Measurements from ENCODE around the gene CPN1.

CPN1 gene

DNA sequence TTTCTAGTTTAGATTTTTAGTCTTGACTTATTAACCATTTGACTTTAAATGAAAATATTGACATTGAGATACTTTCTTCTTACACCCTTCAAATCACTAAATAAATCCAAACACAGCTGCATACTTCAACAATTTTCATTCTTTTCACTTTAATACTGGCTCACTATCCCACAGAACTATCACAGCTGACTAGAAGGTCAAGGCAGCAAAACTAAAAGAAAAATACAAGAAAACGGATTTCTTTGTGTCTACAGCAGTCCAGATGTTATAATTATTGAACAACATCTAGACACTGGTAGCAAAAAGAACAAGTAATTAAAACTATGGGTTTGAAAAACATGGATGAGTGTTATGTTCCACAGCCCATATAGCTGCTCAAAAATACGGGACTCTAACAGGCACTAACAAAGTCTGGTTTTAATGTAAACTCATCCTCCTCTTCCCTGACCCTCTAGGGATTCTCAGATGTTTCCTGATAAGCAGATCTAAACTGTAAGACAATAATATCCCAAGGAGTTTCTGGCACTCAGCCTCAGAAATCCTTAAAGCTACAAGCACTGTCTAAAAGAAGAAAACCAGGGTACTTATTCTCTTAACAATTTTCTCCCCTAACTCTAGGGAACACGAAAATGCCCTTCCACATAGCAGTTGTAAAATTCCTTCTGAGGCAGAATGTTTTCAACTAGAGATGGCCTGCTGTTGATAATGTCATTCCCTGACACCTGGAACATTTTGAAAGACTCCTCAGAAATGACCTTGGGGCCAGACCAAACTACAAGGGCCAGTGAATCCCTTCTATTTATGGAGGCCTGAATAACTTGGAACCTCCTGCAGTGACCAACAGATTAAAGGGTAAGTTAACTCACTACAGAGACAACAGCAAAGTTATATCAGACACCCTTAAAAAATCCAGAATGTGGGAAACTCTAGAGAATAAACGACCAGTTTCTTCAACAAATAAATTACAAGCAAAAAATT is 84.7 kb downstream of the CPN1 start:
- no peak for DNase-seq (ENCODE audit: low spot score)

DNA sequence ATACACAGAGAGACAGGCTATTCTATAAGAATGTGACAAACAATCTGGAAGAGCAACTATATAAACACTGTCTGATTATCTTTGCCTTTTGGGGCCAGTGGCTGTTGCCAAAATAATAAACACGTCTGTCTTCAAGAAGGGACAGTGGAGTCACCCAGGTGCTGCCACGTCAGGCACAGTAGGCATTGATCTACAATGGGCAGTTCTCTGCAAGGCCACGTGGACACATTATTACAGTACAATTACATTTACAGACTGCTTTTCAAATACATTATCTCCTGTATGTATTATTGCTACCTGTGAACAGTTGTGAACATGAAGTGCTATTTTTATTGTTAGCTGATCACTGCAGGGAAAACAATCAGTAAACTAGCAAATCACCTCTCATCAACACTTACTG is 86.0 kb downstream of the CPN1 start:
- DNase-seq (ENCODE audit: low spot score), result no peak

GRCh38 chr10:99995269-99995668 is 86.4 kb downstream of the CPN1 start:
- DNase-seq (ENCODE audit: low spot score), result no peak

GRCh38 chr10:99994801-99995200 is 86.9 kb downstream of the CPN1 start:
- no peak for DNase-seq (ENCODE audit: low spot score)

DNA sequence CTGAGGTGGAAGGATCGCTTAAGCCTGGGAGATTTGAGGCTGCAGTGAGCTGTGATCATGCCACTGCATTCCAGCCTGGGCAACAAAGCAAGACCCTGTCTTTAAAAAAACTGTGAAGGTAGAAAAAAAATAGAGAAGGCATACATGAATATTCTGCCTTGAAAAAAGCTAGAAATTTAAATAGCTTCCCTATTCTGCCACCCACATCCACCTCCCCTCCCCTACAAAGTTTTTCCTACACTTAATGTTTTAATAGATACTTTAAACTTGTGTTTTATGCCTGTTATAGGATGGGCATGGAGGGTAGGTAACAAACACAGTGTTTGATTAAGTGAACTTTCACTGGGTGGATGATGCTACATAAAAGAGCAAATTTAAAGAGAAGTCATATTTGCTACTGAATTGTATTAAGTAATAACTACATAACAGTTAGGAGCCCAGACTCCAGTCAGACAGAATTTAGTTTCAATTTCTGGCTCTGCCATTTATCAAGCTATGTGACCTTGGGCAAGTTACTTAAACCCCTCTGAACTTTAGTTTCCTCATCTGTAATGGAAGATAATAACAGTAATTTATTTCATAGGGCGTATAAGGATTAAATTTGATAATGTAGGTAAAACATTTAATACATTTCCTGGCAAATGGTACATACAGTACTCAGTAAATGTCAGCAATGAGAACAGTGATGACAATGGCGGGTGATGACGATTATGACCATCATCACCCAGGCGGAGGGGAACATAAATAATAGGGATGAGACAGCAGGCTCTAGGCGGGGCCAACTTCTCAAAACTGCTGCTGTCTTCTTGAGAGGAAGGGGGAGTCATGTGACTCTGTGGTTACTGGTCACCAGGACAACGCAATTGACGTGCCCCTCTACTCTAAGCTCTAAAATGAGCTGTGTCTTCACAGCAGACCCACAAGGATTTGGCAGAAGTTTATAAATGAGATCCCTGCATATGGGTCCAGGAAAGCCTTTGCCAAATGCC is 87.7 kb downstream of the CPN1 start:
- peak; percentile 77 for DNase-seq (ENCODE audit: low spot score)
